GM21360 (cell line): ENCODE results near the gene IGF2R.
"Not testable (repeated sequence)": the region's sequence is repeated elsewhere in the genome, so short reads cannot be mapped to it uniquely, and the experiment has no call there.

ENCODE experiments used
- ATAC-seq: cut with Tn5 transposase; IDR thresholded peaks from one replicate; pipeline ENCODE4 v1.9.1; 2021; ENCODE audit warnings: mild to moderate bottlenecking, moderate library complexity; ENCODE audit not compliant: unreplicated experiment

The IGF2R gene

DNA sequence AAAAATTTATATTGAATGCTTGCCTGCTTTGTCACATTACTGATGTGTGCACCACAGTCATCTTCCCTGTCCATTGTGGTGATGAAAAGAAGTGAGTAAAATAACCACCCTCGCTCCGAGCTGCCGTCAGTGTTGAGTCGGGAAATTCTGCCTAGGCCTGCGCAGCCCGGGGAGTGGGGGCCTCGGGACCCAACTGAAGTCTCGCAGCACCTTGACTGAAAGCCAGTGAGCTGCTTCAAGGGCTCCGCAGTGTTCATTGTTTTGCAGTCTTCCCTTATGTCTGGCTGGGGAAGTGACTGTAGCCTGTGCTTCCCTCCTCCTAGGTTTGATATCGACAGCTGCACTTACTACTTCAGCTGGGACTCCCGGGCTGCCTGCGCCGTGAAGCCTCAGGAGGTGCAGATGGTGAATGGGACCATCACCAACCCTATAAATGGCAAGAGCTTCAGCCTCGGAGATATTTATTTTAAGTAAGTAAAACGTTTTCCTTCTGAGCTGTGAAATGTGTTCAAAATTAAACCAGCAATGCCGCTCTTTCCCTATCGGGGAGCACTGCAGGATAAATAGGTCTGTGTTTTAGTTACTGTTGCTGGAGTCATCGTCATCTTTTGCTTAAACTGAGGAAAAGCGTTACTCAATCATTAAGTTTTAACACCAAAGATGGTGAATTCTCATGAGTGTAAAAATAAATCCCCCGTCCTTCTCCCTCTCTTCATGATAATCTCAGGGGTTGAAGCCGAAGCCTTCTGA is 120.1 kb downstream of the IGF2R start:
- no peak for ATAC-seq

DNA sequence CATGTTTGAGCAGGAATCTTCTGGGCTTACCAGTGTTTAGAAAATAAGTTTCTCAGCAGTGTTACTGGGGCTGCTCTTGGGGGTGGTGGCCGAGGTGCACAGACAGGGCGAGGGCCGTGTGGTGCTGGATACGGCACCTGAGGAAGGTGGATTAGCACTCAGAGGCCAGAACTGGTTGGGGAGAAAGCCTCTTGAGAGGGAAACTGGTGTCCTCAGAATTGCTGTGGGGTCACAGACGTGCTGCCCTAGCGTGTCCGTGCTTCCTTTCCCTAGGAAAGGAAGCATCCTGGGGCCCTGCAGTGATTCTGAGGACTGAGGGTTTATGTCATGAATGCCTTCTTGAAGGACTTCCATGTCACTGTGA is 120.6 kb downstream of the IGF2R start:
- no peak for ATAC-seq

DNA sequence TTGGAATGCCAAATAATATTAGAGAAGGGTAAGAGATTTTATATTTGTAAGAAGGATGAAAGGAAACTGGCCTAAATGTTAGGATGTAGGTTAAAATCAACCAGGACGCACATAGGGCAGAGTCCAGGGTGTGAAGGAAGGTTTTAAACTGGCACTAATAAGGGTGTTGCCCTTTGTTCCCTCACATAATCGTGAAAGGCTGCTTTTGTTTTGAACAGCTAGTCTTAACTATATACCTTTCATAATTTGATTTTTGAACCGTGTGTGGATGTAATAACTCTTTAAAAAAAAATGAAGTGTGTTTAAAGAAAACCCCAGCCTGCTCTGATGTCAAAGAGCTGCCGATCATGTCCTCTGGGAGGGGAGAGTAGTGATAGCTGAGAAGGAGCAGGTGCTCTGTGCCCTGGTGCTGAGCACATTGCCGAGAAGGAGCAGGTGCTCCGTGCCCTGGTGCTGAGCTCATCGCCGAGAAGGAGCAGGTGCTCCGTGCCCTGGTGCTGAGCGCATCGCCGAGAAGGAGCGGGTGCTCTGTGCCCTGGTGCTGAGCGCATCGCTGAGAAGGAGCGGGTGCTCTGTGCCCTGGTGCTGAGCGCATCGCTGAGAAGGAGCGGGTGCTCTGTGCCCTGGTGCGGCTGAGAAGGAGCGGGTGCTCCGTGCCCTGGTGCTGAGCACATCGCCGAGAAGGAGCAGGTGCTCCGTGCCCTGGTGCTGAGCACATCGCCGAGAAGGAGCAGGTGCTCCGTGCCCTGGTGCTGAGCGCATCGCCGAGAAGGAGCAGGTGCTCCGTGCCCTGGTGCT is 121.8 kb downstream of the IGF2R start:
- not testable (repeated sequence) for ATAC-seq

DNA sequence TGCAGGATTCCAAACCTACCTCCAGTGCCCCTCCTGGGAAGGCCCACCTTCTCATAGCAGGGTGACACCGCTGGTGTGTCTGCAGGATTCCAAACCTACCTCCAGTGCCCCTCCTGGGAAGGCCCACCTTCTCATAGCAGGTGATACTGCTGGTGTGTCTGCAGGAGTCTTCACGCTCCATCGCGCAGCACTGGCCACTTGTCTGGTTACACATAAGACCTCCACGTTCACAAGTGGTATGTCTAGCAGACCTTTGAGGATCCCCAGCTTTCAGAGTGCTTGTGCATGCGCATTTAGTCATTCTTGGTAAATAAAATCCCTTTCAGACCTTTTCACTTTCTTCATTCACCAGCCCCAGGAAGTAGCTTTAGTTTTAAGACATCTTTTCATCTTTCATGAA is 123.3 kb downstream of the IGF2R start:
- ATAC-seq: not testable (repeated sequence)

DNA sequence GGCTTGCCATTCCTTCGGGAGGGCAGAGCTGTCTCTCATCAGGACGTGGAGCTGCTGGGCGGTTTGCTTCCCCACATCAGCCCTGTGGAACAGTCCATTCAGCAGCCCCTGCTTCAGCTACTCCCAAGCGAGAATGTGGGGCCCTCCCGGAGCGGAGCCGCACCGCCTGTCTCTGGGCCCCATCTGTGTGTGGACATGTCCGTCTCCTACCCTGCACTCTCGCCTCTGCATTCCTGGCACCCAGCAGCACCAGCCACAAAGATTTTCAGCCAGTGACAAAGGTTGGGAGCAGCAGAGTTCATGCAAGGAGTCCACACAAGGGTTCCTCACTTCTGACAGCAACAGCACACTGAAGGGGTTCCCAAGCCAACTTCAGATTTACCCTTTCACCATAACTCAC is 123.7 kb downstream of the IGF2R start:
- ATAC-seq: no peak

DNA sequence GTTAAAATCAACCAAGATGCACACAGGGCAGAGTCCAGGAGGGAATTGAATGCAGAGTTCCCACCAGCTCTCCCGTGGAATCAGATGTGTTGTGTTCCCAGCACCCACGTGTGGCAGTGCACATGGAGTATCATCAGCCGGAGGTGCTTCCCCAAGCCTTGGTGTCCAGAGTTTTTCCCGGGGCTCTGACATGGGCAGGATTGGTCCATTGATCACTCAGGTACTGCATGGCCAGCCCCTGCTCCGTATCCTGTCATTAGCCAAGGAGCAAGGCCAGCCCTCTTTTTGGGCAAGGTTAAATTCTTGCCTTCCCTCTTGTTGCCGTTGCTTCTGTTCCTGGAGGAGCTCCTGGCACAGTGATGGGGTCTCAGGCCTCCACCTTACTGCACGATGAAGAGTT is 124.2 kb downstream of the IGF2R start:
- no peak for ATAC-seq

DNA sequence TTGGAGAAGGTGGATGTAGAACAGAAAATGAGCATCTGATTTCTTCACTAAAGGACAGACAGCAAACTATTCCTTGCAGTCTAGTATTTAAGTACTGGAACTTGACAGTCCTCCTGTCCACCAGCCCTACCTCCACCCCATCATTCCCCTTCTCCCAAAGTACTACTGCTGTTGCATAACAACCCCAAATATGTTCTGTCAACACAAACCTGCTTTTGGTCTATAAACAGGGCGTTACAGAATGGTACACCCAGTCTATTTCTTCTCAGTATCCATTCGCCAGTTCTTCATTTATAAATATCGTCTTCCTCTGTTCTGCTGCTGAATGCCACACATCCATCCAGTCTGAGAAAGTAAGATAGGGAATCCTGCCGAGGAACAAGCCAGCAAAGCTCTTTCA is 125.1 kb downstream of the IGF2R start:
- no peak for ATAC-seq

DNA sequence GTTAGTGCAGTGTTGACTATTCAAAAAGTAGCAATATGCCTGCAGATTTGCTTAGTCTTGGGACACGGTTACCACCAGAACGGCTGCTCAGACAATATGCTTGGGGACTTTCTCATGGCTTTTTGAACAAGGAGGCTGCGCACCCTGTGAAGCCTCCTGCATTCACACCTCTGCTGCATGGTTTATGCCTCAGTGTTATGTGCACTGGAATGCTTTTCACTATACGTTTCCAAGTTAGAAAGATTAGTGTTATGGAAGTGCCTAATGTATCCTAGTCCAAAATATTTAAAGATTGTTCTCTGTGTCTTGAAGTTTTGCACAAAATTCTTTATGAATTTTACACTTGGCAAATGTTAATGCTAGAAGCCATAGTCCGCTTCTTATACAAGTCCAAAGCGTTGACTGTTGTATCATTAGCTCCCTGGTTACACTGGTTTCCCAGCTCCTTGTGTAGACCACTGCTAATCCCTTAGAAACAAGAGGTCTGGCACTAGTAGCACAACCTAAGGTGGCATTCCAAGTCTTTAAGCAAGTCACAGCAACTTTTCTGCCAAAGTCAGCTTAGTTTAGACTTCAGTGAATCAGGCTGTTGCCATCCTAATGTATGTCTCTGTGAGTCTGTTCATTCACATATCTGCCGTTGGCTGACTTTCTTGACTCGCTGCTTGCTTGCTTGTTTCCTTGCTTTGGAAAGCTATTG is 126.4 kb downstream of the IGF2R start:
- ATAC-seq: no peak

DNA sequence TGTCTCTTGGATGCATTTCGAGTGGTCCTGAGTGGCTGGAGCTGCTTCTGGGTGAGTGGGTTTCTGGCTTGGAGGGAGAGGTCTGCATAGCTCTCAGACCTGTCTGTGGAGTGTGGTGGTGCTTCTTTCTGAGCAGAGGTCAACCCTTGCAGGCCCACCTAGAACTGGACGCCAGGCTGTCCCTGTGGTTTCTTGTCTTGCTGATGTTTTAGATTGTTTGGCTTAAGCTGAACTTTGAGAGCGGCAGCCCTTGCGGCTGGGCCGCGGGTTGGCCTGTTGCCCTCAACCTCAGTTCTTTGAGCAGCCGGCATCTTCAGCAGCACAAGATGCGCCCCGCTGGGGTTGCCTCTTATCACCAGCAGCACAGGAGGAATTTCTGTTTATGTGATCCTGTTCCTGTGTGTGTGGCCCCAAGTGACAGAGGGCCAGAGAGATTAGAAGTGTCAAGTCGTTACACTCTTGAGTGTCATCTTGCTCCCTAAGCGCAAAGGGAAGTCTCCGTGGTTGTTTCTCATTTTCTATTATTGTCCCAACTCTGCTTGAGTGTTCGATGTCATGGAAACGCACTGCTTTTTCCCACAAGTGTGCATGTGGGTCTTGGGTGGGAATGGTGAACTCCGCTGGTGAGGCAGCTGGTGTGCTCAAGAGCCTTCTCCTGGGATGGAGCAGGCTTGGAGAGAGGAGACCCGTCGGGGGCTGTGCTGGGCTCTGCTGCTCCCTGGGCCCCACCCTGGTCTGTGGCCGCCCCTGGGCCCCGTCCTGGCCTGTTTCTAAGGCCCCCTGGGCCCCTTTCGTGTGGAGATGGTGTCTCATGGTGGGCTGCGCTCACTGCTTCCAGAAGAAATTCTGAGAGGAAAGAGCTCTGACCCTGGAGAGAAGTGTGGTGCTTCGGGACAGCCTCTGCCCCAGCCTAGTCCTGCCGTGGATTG is 132.7 kb downstream of the IGF2R start:
- ATAC-seq: no peak

DNA sequence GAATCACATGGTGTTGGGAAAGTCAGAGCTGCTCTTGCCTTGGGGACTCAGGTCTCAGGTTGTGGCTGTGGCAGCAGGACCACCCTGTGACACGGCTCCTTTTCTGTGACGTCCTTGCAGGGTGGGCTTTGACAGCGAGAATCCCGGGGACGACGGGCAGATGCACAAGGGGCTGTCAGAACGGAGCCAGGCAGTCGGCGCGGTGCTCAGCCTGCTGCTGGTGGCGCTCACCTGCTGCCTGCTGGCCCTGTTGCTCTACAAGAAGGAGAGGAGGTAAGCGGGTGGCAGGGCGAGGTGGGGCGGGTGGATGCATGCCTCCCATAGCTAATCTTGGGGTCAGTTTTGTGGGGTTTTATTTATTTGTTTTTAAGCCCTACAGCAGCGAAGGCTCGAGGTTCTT is 133.5 kb downstream of the IGF2R start:
- ATAC-seq: no peak

DNA sequence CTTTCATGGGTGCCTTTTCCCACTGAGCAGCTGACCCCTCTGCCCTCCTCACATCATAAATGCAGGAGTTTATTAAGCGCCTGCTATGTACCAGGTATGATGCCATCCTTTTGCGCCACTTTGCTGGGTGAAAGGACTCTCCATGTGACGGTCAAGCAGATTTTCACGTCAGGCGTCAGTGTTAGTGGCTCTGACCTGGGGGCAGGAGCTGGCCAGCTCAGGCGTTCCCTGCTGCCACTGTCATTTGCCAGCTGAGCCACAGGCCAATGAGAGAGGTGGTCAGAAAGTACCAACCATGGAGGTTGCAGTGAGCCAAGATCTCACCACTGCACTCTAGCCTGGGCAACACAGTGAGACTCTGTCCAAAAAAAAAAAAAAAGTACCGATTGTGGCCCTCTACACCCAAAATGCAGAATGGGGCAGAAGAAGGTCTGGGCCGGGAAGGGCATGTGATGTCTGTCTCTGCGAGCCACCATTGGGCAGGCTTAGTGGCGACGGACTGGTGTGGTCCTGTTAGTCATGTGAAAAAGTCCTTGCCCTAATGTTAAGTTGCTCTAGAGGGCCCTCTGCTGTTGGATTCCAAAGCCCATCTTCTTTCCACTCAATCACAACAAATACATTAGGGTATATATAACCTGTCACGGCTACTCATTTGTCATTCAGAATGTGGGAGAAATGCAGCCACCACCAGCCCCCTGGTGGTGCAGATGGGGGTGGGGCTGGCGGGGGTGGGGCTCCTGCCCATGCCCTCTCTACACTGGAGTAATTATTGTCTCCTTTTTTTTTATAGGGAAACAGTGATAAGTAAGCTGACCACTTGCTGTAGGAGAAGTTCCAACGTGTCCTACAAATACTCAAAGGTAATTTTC is 134.3 kb downstream of the IGF2R start:
- ATAC-seq: no peak

DNA sequence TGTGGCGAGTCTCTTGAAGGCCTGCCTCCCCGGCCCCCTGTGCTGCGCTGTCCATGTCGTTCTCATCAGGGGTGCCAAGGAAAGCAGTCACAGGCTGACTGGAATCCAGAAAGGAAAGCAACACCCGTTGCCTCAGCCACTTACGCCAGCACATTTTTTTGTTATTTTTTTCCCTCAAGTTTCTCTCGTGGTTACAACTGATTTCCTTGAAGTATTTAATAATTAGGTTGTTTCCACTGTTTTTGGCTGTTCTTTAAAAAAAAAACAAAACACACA is 134.9 kb downstream of the IGF2R start:
- ATAC-seq: no peak

DNA sequence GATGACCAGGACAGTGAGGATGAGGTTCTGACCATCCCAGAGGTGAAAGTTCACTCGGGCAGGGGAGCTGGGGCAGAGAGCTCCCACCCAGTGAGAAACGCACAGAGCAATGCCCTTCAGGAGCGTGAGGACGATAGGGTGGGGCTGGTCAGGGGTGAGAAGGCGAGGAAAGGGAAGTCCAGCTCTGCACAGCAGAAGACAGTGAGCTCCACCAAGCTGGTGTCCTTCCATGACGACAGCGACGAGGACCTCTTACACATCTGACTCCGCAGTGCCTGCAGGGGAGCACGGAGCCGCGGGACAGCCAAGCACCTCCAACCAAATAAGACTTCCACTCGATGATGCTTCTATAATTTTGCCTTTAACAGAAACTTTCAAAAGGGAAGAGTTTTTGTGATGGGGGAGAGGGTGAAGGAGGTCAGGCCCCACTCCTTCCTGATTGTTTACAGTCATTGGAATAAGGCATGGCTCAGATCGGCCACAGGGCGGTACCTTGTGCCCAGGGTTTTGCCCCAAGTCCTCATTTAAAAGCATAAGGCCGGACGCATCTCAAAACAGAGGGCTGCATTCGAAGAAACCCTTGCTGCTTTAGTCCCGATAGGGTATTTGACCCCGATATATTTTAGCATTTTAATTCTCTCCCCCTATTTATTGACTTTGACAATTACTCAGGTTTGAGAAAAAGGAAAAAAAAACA is 136.1 kb downstream of the IGF2R start:
- no peak for ATAC-seq

DNA sequence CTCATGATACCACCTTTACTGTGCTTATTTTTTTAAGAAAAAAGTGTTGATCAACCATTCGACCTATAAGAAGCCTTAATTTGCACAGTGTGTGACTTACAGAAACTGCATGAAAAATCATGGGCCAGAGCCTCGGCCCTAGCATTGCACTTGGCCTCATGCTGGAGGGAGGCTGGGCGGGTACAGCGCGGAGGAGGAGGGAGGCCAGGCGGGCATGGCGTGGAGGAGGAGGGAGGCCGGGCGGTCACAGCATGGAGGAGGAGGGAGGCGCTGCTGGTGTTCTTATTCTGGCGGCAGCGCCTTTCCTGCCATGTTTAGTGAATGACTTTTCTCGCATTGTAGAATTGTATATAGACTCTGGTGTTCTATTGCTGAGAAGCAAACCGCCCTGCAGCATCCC is 137.1 kb downstream of the IGF2R start:
- ATAC-seq: no peak

DNA sequence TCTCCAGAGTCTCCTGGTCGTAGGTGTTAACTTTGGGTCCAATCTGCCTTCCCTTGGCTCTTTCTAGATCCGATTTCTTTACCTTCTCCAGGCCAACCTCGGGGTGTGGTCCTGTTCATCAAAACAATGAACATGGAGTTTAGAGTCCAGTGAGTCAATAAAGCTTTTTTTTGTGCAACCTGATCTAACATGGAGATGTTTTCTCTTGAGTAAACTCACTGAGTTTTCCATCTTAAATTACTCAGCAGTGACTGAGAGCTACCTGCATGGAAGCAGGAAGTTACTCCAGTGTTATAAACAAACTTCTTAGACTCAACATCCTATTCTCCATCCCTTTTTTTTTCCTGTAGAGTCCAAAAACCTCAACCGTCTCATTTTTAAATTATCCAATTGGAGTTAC is 137.8 kb downstream of the IGF2R start:
- ATAC-seq: no peak

DNA sequence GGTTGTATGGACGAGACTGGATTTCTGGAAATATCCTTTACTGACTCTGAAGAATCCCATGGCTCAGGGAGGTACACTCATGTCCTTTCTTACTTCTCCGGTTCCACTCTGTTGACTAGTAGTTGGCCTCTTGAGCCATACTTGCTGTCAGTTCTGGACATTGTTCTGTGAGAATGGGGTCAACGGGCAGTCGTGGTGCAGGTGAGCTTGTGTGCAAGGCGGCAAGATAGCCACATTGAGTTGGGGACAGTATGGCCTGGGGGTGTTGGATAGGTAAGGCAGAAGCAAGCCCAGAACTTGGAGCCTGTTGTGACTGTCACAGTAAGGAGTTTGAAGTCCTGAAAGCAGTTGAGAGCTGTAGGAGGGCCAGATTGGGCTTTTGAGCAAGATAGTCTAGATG is 139.2 kb downstream of the IGF2R start:
- no peak for ATAC-seq

DNA sequence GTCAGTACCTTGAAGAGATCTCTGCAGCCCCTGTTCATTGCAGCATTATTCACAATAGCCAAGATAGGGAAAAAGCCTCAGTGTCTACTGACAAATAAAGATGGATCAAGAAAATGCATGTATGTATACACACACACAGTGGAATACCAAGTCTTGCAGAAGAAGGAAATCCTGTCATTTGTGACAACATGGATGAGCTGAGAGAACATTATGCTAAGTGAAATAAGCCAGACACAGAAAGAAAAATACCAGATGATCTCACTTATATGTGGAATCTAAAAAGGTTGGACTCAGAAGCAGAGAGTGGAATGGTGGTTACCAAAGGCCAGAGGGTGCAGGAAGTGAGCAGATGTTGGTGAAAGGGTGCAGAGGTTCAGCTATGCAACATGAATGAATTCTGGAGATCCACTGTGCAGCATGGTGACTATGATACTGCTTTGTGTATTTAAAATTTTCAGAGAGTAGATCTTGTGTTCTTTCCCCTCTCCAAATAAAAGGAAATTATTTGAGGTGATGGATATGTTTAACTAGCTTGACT is 141.8 kb downstream of the IGF2R start:
- ATAC-seq: no peak

DNA sequence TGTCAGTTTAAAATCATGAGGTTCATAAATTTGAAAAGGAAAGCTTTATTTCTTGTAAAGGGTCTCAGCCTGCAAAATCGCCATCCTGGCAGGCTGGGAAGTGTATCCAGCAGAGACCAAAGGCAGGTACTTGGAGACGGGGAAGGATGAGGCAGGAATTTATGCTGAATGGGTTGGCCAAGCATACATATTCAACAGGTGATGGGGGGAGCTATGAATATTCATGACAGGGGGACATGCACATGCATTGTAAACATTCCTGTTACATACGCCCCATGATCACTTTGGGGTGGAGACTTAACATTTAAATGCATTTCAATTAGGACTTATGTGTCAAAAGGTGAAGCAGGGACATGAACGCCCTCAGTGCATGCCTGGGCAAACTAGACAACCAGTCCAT is 142.9 kb downstream of the IGF2R start:
- no peak for ATAC-seq

DNA sequence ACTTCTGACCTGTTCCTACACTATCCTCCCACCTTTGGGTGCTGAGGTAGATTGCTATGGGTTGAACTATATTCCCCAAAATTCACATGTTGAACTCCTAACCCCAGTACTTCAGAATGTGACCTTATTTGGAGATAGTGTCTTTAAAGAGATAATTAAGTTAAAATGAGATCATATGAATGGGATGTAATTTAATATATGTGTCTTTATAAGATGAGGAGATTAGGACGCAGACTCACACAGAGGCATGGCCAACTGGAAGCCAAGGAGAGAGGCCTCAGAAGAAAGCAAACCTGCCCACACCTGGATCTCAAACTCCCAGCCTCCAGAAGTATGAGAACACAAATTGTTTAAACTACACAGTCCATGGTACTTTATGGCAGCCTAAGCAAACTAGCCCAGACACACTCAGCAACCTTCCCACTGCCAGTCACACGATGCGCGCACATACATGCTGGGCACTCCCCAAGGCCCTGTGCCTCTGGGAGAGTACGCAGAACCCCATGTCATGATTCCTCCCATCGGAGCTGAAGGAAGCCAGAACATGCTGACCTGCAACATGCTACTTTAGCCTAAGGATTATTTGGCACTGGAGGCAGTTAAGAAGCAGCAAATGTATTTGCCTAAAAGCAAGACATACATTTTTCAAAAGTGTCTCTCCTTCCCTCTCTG is 143.9 kb downstream of the IGF2R start:
- ATAC-seq: no peak
